ENCODE results near the gene USP54.

The USP54 gene

DNA sequence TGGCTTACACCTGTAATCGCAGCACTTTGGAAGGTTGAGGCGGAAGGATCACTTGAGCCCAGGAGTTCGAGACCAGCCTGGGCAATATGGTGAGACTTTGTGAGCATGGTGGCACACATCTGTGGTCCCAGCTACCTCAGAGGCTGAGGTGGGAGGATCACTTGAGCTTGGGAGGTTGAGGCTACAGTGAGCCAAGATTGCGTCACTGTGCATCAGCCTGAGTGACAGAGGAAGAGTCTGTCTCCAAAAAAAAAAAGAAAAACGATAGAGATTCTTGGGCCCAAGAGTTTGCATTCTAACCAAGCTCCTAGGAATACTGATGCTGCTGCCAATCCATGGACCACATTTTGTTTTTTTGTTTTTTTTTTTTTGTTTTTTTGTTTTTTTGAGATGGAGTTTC is 38.0 kb upstream of the USP54 start:
- peak; percentile 45; the same call in 1 of the 2 replicates for TF ChIP-seq CEBPB (IDR thresholded peaks at IDR 0.05)
- TF ChIP-seq FOXM1 (IDR thresholded peaks at IDR 0.05; ENCODE audit: borderline replicate concordance, low read depth): no peak
- TF ChIP-seq, protein P1, sequence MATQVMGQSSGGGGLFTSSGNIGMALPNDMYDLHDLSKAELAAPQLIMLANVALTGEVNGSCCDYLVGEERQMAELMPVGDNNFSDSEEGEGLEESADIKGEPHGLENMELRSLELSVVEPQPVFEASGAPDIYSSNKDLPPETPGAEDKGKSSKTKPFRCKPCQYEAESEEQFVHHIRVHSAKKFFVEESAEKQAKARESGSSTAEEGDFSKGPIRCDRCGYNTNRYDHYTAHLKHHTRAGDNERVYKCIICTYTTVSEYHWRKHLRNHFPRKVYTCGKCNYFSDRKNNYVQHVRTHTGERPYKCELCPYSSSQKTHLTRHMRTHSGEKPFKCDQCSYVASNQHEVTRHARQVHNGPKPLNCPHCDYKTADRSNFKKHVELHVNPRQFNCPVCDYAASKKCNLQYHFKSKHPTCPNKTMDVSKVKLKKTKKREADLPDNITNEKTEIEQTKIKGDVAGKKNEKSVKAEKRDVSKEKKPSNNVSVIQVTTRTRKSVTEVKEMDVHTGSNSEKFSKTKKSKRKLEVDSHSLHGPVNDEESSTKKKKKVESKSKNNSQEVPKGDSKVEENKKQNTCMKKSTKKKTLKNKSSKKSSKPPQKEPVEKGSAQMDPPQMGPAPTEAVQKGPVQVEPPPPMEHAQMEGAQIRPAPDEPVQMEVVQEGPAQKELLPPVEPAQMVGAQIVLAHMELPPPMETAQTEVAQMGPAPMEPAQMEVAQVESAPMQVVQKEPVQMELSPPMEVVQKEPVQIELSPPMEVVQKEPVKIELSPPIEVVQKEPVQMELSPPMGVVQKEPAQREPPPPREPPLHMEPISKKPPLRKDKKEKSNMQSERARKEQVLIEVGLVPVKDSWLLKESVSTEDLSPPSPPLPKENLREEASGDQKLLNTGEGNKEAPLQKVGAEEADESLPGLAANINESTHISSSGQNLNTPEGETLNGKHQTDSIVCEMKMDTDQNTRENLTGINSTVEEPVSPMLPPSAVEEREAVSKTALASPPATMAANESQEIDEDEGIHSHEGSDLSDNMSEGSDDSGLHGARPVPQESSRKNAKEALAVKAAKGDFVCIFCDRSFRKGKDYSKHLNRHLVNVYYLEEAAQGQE (IDR thresholded peaks at IDR 0.05; ENCODE audit: low read depth): no peak

DNA sequence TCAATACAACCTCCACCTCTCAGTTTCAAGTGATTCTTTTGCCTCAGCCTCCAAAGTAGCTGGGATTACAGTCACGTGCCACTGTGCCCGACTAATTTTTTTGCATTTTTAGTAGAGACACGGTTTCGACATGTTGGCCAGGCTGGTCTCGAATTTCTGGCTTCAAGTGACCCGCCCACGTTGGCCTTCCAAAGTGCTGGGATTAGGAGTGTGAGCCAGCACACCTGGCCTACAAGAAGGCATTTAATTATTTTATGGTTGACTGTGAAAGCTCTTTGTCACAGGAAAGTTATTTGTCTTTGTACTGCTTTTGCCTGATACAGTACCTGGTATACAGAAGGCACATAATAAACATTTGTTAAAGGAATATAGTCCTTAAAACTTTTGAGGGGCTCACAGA is 37.3 kb upstream of the USP54 start:
- TF ChIP-seq FOXM1 (IDR thresholded peaks at IDR 0.05; ENCODE audit: borderline replicate concordance, low read depth): no peak
- peak; percentile 75 for TF ChIP-seq NFIC (IDR thresholded peaks at IDR 0.05)
- TF ChIP-seq, protein P2, sequence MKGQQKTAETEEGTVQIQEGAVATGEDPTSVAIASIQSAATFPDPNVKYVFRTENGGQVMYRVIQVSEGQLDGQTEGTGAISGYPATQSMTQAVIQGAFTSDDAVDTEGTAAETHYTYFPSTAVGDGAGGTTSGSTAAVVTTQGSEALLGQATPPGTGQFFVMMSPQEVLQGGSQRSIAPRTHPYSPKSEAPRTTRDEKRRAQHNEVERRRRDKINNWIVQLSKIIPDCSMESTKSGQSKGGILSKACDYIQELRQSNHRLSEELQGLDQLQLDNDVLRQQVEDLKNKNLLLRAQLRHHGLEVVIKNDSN (IDR thresholded peaks at IDR 0.05): peak; percentile 96
- TF ChIP-seq ZBTB7A (IDR thresholded peaks at IDR 0.05; ENCODE audit: low read depth): no peak
- no peak for TF ChIP-seq YY1 (IDR thresholded peaks at IDR 0.05; ENCODE audit: low read depth)
- TF ChIP-seq, protein P1 (IDR thresholded peaks at IDR 0.05; ENCODE audit: low read depth): no peak
- TF ChIP-seq, protein P3, sequence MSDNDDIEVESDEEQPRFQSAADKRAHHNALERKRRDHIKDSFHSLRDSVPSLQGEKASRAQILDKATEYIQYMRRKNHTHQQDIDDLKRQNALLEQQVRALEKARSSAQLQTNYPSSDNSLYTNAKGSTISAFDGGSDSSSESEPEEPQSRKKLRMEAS (IDR thresholded peaks at IDR 0.05): peak; percentile 94
- TF ChIP-seq CREB1 (IDR thresholded peaks at IDR 0.05; ENCODE audit: low read depth): no peak
- peak; percentile 47; the same call in 1 of the 2 replicates for TF ChIP-seq EP300 (IDR thresholded peaks at IDR 0.05; ENCODE audit: borderline replicate concordance)
- peak; percentile 92 for TF ChIP-seq CEBPB (IDR thresholded peaks at IDR 0.05)
- TF ChIP-seq EGR1 (IDR thresholded peaks at IDR 0.05): peak; percentile 91
- peak; percentile 60 for TF ChIP-seq TEAD4 (IDR thresholded peaks at IDR 0.05)
- TF ChIP-seq TCF12 (IDR thresholded peaks at IDR 0.05; ENCODE audit: low read depth): peak; percentile 85
- TF ChIP-seq RAD21 (IDR thresholded peaks at IDR 0.05; ENCODE audit: low read depth): 0 out of 2 replicates have a peak, but pooled peaks have one; percentile 10
- no peak for TF ChIP-seq TAF1 (IDR thresholded peaks at IDR 0.05; ENCODE audit: low read depth)

DNA sequence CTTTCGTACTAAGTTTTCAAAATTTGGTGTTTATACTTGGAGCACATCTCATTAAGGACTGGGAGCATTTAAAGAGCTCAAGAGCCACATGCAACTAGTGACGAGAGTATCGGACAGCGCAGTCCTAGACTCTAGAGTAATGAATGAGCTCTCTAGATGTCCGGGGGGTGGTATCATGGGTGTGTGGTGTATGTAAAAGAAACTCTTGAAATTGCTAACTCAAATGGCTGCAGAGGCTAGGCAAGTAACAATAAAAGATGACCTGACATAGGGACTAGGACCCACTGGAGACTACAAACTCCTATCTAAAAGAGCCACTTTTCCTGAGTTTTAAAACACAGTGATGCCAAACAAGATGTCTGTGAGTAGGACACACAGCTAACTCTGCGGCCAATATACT is 36.2 kb upstream of the USP54 start:
- TF ChIP-seq TAF1 (IDR thresholded peaks at IDR 0.05; ENCODE audit: low read depth) (no peak), FOXM1 (IDR thresholded peaks at IDR 0.05; ENCODE audit: borderline replicate concordance, low read depth) (no peak), CREB1 (IDR thresholded peaks at IDR 0.05; ENCODE audit: low read depth) (no peak), NFIC (IDR thresholded peaks at IDR 0.05) (no peak), TEAD4 (IDR thresholded peaks at IDR 0.05) (no peak), ZBTB7A (IDR thresholded peaks at IDR 0.05; ENCODE audit: low read depth) (no peak), TCF12 (IDR thresholded peaks at IDR 0.05; ENCODE audit: low read depth) (no peak), EGR1 (IDR thresholded peaks at IDR 0.05) (no peak), RAD21 (IDR thresholded peaks at IDR 0.05; ENCODE audit: low read depth) (no peak), EP300 (IDR thresholded peaks at IDR 0.05; ENCODE audit: borderline replicate concordance) (no peak), CEBPB (IDR thresholded peaks at IDR 0.05) (no peak), YY1 (IDR thresholded peaks at IDR 0.05; ENCODE audit: low read depth) (no peak)
- TF ChIP-seq, protein P1 (IDR thresholded peaks at IDR 0.05; ENCODE audit: low read depth): no peak
- TF ChIP-seq, protein P3 (IDR thresholded peaks at IDR 0.05): no peak
- TF ChIP-seq, protein P2 (IDR thresholded peaks at IDR 0.05): no peak

DNA sequence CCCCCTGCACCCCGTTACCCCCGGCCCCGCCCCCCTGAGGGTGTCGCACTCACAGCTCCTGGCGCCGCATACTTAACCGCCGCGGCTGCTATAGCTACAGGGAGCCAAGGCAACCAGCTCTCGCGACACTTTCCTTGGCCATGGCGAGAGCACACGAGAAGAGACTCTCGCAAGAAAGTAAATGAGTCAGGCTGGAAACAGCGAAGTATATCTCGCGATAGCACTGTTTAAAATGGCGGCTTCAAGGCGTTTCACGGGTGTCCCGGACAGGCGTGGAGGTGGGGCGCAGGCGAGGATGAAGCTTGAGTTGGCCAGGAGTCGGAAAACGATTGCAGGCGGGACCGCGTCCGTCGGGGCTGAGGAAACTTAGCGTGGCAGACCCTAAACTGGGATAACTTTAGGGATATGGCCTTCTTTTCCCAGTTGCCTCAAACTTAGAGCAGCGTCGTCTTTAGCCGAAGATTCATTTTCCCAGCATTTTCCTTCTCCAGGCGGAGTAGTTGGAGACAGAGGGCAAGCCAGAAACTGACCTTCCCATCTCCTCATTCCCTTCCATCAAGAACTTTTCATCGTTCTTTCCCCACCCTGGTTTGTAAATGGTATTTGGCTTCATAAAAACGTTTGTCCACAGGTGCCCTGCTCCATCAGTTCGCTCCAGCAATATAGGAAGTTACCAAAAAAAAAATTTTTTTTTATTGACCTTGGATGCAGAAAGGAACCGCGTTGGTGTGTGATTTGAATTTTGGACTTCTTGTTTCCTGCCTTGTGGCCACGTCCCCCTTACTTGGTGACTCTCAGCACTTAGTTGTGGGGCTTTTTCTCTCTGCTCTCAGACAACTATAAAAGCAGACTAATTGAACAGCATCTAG is 35.0 kb upstream of the USP54 start:
- no peak for TF ChIP-seq CREB1 (IDR thresholded peaks at IDR 0.05; ENCODE audit: low read depth)
- TF ChIP-seq FOXM1 (IDR thresholded peaks at IDR 0.05; ENCODE audit: borderline replicate concordance, low read depth): no peak
- TF ChIP-seq CEBPB (IDR thresholded peaks at IDR 0.05): peak; percentile 47; the same call in 1 of the 2 replicates
- peak; percentile 22; the same call in 1 of the 2 replicates for TF ChIP-seq TEAD4 (IDR thresholded peaks at IDR 0.05)
- TF ChIP-seq, protein P1 (IDR thresholded peaks at IDR 0.05; ENCODE audit: low read depth): no peak
- no peak for TF ChIP-seq EGR1 (IDR thresholded peaks at IDR 0.05)
- no peak for TF ChIP-seq EP300 (IDR thresholded peaks at IDR 0.05; ENCODE audit: borderline replicate concordance)
- TF ChIP-seq TCF12 (IDR thresholded peaks at IDR 0.05; ENCODE audit: low read depth): peak; percentile 25; the same call in 1 of the 2 replicates
- TF ChIP-seq YY1 (IDR thresholded peaks at IDR 0.05; ENCODE audit: low read depth): peak; percentile 97
- no peak for TF ChIP-seq ZBTB7A (IDR thresholded peaks at IDR 0.05; ENCODE audit: low read depth)
- TF ChIP-seq RAD21 (IDR thresholded peaks at IDR 0.05; ENCODE audit: low read depth): no peak
- TF ChIP-seq TAF1 (IDR thresholded peaks at IDR 0.05; ENCODE audit: low read depth): peak; percentile 94
- TF ChIP-seq NFIC (IDR thresholded peaks at IDR 0.05): no peak; the same call in 1 of the 2 replicates
- TF ChIP-seq, protein P2 (IDR thresholded peaks at IDR 0.05): no peak
- TF ChIP-seq, protein P3 (IDR thresholded peaks at IDR 0.05): peak; percentile 92
